KOPT-K1 (cell line): ENCODE results near the gene FAM47A.

ENCODE experiments used
- H3K27ac ChIP-seq: fragments of 200-600 bp; sonication (generic); 2 replicates; pipeline ENCODE4 v1.5.1; 2016; ENCODE audit warnings: antibody characterized with exemption, mild to moderate bottlenecking, low read depth, low read length; ENCODE audit not compliant: poor library complexity, severe bottlenecking
- H3K36me3 ChIP-seq: fragments of 200-600 bp; sonication (generic); 2 replicates; pipeline ENCODE4 v1.5.1; 2017; ENCODE audit warnings: antibody characterized with exemption, mild to moderate bottlenecking, low read length, moderate library complexity; ENCODE audit not compliant: insufficient read depth
- H3K9me3 ChIP-seq: fragments of 200-600 bp; sonication (generic); 2 replicates; pipeline ENCODE4 v1.5.1; 2017; ENCODE audit warnings: antibody characterized with exemption, low read length, mild to moderate bottlenecking; ENCODE audit not compliant: insufficient read depth, poor library complexity, severe bottlenecking

Gene FAM47A

DNA sequence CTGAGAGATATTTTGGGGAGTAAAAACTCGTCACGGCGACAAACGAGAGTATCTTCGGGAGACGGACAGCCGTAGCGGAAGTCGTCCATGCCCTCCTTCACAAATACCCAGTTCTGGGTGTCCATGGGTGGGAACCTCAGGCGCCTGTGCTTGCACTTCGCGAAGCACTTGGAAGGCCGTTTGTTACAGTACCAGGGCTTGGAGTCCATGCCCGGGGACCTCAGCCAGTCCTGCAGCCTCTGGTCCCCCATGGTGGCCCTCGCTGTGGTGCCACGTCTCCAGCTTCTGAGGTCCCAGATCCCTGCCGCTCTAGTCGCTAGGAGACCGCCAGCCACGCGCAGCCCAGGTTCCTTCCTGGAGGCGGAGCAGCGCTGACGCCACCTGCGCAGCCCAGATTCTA lies at the start of gene FAM47A:
FAM47A (minus strand) TSS at position 287 of the 400 bp plus-strand sequence; CDS start at position 251, 36 bp downstream.
- Histone ChIP-seq H3K9me3 (no peaks in the 10 kb centered on the region), H3K36me3 (no peaks in the 10 kb centered on the region), H3K27ac (no peak within 1 kb of the TSS)

DNA sequence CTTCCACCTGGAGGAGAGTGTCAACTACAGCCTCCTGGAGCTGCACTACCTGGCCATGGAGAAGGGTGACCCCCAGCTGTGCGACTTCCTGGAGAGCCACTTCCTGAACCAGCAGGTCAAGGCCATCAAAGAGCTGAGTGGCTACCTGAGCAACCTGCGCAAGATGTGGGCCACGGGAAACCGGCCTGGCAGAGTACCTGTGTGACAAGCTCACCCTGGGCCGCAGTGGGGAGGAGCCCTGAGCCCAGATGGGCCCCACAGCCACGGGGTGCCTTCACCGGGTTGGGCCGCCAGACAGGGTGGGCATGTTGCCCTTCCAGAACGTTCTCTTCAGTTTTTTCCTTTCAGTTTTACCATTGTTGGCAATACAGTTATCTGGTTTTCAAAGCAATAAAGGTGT lies 15.2 kb upstream of the FAM47A start:
- Histone ChIP-seq H3K9me3 (no peaks in the 10 kb centered on the region), H3K27ac (no peak overlapping the region), H3K36me3 (no peaks in the 10 kb centered on the region)

DNA sequence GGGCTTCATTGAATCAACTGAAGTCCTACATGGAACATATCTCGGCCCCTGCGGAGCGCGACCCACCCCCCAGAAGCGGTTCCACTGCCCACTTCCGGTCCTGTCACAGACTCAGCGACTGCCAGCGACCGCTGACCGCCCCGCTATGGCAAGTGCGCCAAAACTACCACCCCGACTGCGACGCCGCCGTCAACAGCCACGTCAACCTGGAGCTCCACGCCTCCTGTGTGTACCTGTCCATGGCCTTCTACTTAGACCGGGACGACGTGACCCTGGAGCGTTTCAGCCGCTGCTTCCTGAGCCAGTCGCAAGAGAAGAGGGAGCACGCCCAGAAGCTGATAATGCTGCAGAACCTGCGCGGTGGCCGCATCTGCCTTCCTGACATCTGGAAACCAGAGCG lies 14.8 kb upstream of the FAM47A start:
- no peak overlapping the region for H3K27ac ChIP-seq
- no peaks in the 10 kb centered on the region for H3K9me3 ChIP-seq
- H3K36me3 ChIP-seq: no peaks in the 10 kb centered on the region

DNA sequence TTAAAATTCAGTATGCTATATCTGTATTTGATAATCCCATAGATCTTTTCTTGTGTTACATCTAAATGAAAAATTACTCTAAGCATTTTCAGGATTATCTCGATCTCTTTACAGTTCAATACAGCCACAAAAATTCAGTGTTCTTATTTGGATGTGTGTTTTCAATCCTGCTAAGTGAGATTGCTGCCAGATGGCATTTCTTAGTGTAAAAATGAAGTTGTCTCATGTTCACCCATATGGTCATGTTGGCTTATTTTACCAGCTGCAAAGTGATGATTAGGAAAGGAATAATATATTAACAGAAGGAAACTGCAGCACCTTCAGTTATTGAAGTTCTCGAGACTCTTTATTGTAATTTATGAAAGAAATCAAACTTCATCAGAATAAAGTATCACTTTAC lies 12.1 kb upstream of the FAM47A start:
- H3K9me3 ChIP-seq: no peaks in the 10 kb centered on the region
- H3K36me3 ChIP-seq: no peaks in the 10 kb centered on the region
- no peak overlapping the region for H3K27ac ChIP-seq

DNA sequence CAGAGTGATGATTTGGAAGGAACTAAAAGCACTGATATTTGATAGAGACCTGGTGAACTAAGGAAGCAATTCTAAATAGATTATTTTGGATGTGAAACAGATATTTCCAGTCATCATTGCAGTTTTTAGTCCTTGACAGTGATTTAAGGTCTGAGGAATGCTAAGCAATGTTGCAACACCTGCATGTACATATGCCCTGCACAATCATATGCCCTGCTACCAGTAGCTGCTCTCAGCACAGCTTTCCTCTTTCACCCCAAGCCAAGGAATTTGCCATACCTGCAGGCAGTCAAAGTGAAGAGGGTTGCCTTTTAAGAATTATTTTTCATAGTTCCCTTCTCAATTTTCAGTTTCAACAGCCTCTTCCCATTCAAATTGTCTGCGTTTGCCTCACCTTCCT lies 8.7 kb upstream of the FAM47A start:
- Histone ChIP-seq H3K27ac (no peak overlapping the region), H3K36me3 (no peaks in the 10 kb centered on the region), H3K9me3 (no peaks in the 10 kb centered on the region)

DNA sequence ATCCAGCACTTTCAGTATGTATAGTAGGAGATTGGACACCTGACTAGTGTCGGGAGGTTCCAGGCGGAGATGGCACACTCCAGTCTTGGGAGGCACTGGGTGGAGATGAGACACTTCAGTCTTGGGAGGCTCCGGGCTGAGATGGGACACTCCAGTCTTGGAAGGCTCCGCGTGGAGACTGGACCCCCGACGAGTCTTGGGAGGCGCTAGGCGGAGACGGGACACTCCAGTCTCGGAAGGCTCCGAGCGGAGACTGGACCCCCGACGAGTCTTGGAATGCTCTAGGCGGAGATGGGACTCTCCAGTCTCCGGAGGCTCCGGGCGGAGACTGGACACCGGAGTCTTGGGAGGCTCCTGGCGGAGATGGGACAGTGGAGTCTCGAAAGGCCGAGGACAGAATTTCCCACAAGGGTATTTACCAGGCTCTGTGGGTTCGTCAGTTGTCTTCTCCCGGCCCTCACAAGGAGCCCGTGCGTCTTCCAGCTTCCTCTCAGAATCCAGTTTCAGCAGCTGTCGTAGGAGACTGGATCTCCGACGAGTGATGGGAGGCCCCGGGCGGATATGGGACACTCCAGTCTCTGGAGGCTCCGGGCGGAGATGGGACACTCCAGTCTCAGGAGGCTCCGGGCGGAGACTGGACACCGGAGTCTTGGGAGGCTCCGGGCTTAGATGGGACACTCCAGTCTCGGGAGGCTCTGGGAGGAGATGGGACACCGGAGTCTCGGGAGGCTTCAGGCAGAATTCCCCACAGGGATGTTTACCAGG lies 952 bp downstream of the FAM47A start:
- no peak overlapping the region for H3K27ac ChIP-seq
- H3K9me3 ChIP-seq: no peaks in the 10 kb centered on the region
- no peaks in the 10 kb centered on the region for H3K36me3 ChIP-seq

DNA sequence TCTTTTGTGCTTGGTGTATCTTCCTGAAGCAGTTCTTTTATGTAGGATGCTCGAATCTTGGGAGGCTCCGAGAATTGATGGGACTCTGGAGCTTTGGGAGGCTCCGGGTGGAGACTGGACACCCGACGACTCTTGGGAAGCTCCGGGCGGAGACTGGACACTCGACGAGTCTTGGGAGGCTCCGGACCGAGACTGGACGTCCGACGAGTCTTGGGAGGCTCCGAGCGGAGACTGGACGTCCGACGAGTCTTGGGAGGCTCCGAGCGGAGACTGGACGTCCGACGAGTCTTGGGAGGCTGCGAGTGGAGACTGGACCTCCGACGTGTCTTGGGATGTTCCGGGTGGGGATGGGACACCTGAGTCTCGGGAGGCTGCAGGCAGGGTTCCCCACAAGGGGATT lies 1.6 kb downstream of the FAM47A start:
- Histone ChIP-seq H3K9me3 (no peaks in the 10 kb centered on the region), H3K27ac (no peak overlapping the region), H3K36me3 (no peaks in the 10 kb centered on the region)

DNA sequence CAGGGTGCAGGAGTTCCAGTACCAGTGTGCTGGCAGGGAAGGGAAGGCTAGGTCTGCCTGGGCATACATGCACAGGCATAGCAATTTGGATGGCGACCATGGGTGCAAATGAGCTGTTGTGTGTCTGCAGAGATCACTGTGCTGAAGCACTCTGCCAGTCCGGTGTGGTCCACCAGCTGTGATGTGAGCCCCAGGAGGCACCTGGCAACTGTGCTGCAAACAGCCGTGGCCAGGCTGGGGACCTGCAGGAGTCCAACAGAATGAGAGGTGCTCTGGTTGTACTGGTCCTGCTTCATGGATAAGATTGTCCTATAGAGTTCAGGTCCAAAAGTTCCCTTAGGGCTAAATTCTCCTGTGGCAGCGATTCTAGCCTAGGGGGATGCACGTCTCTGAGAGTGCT lies 6.1 kb downstream of the FAM47A start:
- Histone ChIP-seq H3K9me3 (no peaks in the 10 kb centered on the region), H3K36me3 (no peaks in the 10 kb centered on the region), H3K27ac (no peak overlapping the region)

DNA sequence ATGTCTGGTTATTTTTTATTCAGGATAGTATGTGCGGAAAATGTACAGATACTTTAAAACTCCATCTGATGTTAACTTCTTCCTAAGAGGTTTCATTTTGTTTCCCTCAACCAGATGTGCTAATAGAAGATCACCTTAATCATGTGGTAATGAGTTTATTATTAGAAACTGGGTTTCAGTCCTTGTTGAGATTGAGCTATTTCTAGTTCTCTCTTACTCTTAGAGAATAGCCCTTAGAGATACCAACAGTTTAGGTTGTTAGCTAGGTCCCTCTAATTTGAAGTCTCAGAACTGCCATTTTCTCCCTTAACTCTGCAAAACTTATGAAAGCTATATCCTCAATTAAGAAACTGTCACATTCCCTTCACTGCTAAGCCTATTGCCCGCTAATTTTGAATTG lies 13.0 kb downstream of the FAM47A start:
- Histone ChIP-seq H3K27ac (no peak overlapping the region), H3K36me3 (no peaks in the 10 kb centered on the region), H3K9me3 (no peaks in the 10 kb centered on the region)

DNA sequence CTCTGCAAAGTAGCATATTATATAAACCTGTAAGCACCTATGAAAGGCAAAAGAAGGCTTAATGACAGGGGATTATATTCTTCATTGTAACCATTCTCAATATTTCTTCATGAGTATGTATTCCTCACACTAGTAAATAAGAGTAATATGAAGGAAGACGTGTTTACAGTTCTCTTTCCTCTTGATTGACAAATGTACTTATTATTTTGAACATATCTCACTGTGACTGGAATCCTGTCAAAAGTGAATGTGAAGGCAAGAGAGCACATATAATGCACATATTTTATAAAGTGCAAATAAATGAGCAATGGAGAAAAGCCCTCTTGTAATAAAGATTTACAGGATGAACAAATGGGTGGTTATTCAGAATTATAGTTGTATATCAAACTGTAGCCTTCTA lies 19.7 kb downstream of the FAM47A start:
- Histone ChIP-seq H3K27ac (no peak overlapping the region), H3K36me3 (no peaks in the 10 kb centered on the region), H3K9me3 (no peaks in the 10 kb centered on the region)
